ENCODE results near the gene MTHFD1L.

GRCh38 chr6:150900049-150900448 lies 34.5 kb downstream of the MTHFD1L start:
- no peak for TF ChIP-seq CTCF (conservative IDR thresholded peaks at IDR 0.05)
- TF ChIP-seq ZFX (IDR thresholded peaks at IDR 0.05): no peak

Data from C4-2B (cell line).